Measurements from ENCODE around the gene PRR15. TPM values are rescaled to one million over a fixed set of nuclear protein-coding genes. Genes with fewer than 3 reads are reported as not detected.

PRR15 gene
- total and polyA plus RNA-seq, 2 experiments from 2014 or later: 9.6 to 17.4 TPM

DNA sequence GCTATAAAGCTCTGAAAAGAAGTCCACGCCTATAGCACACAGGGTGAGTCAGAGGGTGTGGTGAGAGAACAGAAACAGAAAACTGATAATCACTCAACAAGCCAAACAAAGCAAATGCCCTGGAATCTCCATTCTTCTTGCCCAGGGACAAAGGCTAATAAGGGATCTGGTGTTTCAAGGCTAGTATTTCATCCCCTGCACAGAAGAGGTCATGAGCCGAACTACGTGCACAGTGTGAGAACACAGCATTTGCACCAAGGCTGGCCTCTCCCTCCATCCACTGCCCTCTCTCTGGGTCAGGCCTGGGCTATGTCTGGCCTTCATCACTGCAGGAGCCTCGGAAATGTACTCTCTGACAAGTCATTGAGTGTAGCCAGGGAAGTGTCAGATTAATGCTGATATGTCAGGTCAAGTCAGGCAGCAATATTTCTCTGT, 42.7 kb downstream of the PRR15 start (continued):
- TF ChIP-seq ZNF462 (CRISPR knock-in tag; IDR thresholded peaks at IDR 0.05): no peak
- TF ChIP-seq, protein P1, sequence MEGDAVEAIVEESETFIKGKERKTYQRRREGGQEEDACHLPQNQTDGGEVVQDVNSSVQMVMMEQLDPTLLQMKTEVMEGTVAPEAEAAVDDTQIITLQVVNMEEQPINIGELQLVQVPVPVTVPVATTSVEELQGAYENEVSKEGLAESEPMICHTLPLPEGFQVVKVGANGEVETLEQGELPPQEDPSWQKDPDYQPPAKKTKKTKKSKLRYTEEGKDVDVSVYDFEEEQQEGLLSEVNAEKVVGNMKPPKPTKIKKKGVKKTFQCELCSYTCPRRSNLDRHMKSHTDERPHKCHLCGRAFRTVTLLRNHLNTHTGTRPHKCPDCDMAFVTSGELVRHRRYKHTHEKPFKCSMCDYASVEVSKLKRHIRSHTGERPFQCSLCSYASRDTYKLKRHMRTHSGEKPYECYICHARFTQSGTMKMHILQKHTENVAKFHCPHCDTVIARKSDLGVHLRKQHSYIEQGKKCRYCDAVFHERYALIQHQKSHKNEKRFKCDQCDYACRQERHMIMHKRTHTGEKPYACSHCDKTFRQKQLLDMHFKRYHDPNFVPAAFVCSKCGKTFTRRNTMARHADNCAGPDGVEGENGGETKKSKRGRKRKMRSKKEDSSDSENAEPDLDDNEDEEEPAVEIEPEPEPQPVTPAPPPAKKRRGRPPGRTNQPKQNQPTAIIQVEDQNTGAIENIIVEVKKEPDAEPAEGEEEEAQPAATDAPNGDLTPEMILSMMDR (conservative IDR thresholded peaks at IDR 0.05; ENCODE audit: low read depth in 2 of 2): no peak
- no peak for TF ChIP-seq EZH2 (IDR thresholded peaks at IDR 0.05; ENCODE audit: low read depth, unreplicated experiment)
- no peak for TF ChIP-seq REST (IDR thresholded peaks at IDR 0.05; ENCODE audit: unreplicated experiment)
- TF ChIP-seq CREB1 (CRISPR knock-in tag; IDR thresholded peaks at IDR 0.05; ENCODE audit: low read depth): no peak
- TF ChIP-seq POLR2AphosphoS5 (IDR thresholded peaks at IDR 0.05; ENCODE audit: low read depth): no peak
- no peak for TF ChIP-seq ZNF331 (CRISPR knock-in tag; IDR thresholded peaks at IDR 0.05; ENCODE audit: low read depth)
- TF ChIP-seq ZNF114 (CRISPR knock-in tag; IDR thresholded peaks at IDR 0.05): no peak

Measured in GM23338 (cell line).